ENCODE data around the gene ROBO1. TPM values are rescaled to one million over a fixed set of nuclear protein-coding genes. Genes with fewer than 3 reads are reported as not detected.

Gene ROBO1
- total RNA-seq, 1 donor from 2014 or later, result 43.7 TPM

DNA sequence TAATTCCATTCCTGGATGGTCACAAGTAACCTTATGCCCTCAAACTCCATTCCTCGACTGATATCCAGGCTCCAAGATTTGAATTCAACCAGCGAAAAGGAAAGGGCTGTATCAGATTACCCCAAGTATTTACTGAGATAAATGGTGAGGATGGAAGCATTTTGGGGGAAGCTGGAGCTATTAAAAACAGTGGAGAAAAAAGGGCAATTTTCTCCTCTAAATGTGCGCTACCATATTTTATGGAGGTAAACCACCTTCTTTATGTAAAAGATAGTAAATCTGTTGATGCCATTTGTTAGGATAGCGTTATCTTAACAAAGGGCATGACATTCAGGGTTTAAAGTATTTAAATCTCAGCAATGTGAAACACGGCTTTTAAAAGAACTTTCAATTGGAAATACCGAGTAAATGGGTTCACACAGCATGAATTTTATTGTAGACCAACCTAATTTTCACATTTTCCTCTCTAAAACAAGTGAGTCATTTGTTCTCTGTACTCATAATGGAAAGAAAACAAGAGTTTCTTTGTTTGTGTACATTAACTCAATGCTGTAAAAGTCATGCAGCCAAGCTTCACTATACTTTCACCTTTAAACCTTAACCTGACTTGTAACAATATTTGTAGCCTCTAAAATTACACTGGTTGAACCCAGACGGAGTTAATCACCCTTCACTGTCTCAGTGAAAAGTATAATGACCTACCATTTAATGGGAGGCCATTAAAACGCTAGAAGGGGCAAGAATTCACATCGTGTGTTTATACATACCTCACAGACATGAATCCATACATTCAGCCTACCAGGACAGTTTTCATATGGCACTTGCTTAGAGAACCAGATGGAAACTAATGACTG, 773.4 kb downstream of the ROBO1 start:
- no peak for DNase-seq (ENCODE audit: low spot score)
- TF ChIP-seq, protein P1, sequence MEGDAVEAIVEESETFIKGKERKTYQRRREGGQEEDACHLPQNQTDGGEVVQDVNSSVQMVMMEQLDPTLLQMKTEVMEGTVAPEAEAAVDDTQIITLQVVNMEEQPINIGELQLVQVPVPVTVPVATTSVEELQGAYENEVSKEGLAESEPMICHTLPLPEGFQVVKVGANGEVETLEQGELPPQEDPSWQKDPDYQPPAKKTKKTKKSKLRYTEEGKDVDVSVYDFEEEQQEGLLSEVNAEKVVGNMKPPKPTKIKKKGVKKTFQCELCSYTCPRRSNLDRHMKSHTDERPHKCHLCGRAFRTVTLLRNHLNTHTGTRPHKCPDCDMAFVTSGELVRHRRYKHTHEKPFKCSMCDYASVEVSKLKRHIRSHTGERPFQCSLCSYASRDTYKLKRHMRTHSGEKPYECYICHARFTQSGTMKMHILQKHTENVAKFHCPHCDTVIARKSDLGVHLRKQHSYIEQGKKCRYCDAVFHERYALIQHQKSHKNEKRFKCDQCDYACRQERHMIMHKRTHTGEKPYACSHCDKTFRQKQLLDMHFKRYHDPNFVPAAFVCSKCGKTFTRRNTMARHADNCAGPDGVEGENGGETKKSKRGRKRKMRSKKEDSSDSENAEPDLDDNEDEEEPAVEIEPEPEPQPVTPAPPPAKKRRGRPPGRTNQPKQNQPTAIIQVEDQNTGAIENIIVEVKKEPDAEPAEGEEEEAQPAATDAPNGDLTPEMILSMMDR (IDR thresholded peaks at IDR 0.05), result no peak
- Mint-ChIP-seq H3K27me3 (ENCODE audit: low read depth) (no peaks in the 10 kb centered on the region), H3K36me3 (ENCODE audit: low read depth) (peaks cover 4% of the 10 kb centered on the region), H3K9me3 (ENCODE audit: low read depth) (peaks cover 12% of the 10 kb centered on the region), H3K4me1 (ENCODE audit: low read depth) (peaks cover 22% of the 10 kb centered on the region), H3K27ac (ENCODE audit: unreplicated experiment) (peak overlapping the region; percentile 45), H3K4me3 (ENCODE audit: unreplicated experiment) (no peak overlapping the region)

DNA sequence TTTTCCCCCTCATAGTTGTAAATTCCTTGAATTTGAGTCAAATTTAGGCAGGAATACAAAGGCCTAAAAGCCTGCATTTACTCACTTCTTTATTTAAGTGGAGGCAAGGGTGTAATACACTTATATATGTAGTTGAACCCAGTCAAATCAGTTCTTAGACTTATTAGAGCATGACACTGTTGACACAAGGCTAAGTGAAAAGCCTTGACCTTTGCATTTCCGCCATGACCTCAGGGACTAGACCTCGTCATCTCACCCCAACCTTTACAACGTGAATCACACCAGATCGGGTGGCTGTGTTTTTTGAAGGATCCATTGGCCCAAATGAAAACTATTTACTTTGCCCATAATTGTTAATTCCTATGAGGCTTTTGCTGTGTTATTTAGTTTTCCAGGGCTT, 774.4 kb downstream of the ROBO1 start:
- H3K9me3 Mint-ChIP-seq (ENCODE audit: low read depth), result peaks cover 7% of the 10 kb centered on the region
- peaks cover 4% of the 10 kb centered on the region for H3K36me3 Mint-ChIP-seq (ENCODE audit: low read depth)
- TF ChIP-seq, protein P1 (IDR thresholded peaks at IDR 0.05), result no peak
- DNase-seq (ENCODE audit: low spot score), result no peak
- no peak overlapping the region for H3K27ac Mint-ChIP-seq (ENCODE audit: unreplicated experiment)
- H3K27me3 Mint-ChIP-seq (ENCODE audit: low read depth), result no peaks in the 10 kb centered on the region
- peaks cover 27% of the 10 kb centered on the region for H3K4me1 Mint-ChIP-seq (ENCODE audit: low read depth)
- H3K4me3 Mint-ChIP-seq (ENCODE audit: unreplicated experiment), result no peak overlapping the region

DNA sequence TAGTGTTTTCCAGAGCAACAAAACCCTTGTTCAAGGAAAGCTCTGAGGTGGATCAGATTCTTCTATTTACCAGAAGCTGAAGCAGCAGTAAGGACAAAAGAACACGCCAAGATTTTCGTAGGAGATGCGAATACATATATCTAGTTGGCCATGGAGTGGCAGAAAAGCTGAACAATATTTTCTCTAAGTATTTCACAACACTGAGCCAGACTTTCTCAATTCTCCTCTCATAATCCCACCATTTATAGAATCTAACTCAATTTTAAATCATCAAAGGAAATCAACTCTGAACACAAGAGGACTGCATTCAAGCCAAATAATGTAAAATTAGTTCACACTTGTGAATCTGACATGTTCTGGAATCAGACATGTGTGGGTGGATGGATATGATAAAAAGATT, 775.0 kb downstream of the ROBO1 start:
- H3K27me3 Mint-ChIP-seq (ENCODE audit: low read depth), result no peaks in the 10 kb centered on the region
- H3K36me3 Mint-ChIP-seq (ENCODE audit: low read depth), result peaks cover 4% of the 10 kb centered on the region
- no peak for DNase-seq (ENCODE audit: low spot score)
- H3K4me3 Mint-ChIP-seq (ENCODE audit: unreplicated experiment), result no peak overlapping the region
- TF ChIP-seq, protein P1 (IDR thresholded peaks at IDR 0.05), result no peak
- peaks cover 32% of the 10 kb centered on the region for H3K4me1 Mint-ChIP-seq (ENCODE audit: low read depth)
- H3K27ac Mint-ChIP-seq (ENCODE audit: unreplicated experiment), result no peak overlapping the region
- H3K9me3 Mint-ChIP-seq (ENCODE audit: low read depth), result peaks cover 7% of the 10 kb centered on the region

DNA sequence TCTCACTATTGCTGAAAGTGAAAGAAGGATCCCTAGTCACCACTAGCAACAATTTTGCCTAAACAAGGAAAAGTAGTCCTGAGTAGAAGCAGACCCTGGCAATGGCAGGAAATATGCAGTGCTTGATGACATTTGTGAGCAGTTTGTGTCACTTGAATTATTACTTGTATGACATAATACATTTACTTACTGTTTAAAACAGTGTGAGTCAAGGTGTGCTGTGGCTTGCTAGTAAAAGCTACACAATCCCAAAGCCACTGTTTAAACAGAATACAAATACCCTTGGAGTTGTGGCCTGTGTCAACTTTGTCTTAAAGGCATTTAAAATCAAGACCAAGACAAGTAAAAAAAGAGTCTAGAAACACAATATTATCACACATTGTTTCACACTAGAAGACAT, 775.4 kb downstream of the ROBO1 start:
- H3K4me3 Mint-ChIP-seq (ENCODE audit: unreplicated experiment), result no peak overlapping the region
- no peak overlapping the region for H3K27ac Mint-ChIP-seq (ENCODE audit: unreplicated experiment)
- H3K36me3 Mint-ChIP-seq (ENCODE audit: low read depth), result peaks cover 4% of the 10 kb centered on the region
- no peaks in the 10 kb centered on the region for H3K27me3 Mint-ChIP-seq (ENCODE audit: low read depth)
- DNase-seq (ENCODE audit: low spot score), result no peak
- TF ChIP-seq, protein P1 (IDR thresholded peaks at IDR 0.05), result no peak
- peaks cover 7% of the 10 kb centered on the region for H3K9me3 Mint-ChIP-seq (ENCODE audit: low read depth)
- H3K4me1 Mint-ChIP-seq (ENCODE audit: low read depth), result peaks cover 32% of the 10 kb centered on the region

DNA sequence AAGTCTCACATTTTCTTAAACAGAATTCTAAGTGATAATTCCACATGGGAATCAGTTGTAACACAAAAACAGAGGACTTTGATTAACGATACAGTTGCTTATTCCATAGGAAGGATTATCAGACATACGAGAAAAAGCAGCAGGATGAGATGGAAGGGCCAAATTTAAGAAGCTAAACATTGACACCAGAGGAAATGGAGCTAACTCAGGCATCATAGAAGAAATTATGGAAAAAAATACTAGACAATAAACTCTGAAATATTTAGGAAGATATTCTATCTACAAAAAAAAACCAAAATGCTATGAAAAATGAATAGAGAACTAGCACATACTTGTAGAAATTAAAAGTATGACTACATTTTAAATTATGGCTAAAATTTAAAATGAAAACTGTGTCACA, 776.1 kb downstream of the ROBO1 start:
- Mint-ChIP-seq H3K27ac (ENCODE audit: unreplicated experiment) (no peak overlapping the region), H3K36me3 (ENCODE audit: low read depth) (peaks cover 4% of the 10 kb centered on the region), H3K4me3 (ENCODE audit: unreplicated experiment) (no peak overlapping the region), H3K27me3 (ENCODE audit: low read depth) (no peaks in the 10 kb centered on the region), H3K4me1 (ENCODE audit: low read depth) (peaks cover 32% of the 10 kb centered on the region), H3K9me3 (ENCODE audit: low read depth) (peaks cover 7% of the 10 kb centered on the region)
- DNase-seq (ENCODE audit: low spot score), result no peak
- TF ChIP-seq, protein P1 (IDR thresholded peaks at IDR 0.05), result no peak
